Measurements from ENCODE around the gene TRPV2. TPM values are rescaled to one million over a fixed set of nuclear protein-coding genes. Genes with fewer than 3 reads are reported as not detected.

Gene TRPV2
- total and polyA plus RNA-seq, 5 donors: 5.2 to 19.6 (median 10.0) TPM

GRCh38 chr17:16467044-16467443, 51.7 kb downstream of the TRPV2 start:
- ATAC-seq (no peak), DNase-seq (no peak)
- Histone ChIP-seq H3K9me3 (ENCODE audit: control insufficient read depth, low read length) (no peaks in the 10 kb centered on the region), H3K27ac (ENCODE audit: low read length) (no peak overlapping the region), H3K27me3 (ENCODE audit: control insufficient read depth, insufficient read depth) (no peaks in the 10 kb centered on the region), H3K4me1 (ENCODE audit: control insufficient read depth, insufficient read depth, low read length) (peaks cover 10% of the 10 kb centered on the region), H3K4me3 (ENCODE audit: low read length) (no peak overlapping the region)
- WGBS: 97% methylated on average over 6 of the region's 6 CpGs
- intact Hi-C loops (cut with DNase I): loop anchor here in 1 of 4 donors (5.0 kb wide), 1 partner anchor 45 kb away; no protein-coding TSS in a partner anchor

GRCh38 chr17:16467886-16468285, 52.5 kb downstream of the TRPV2 start:
- peak in 1 of 3 donors; percentile 7 for DNase-seq
- Histone ChIP-seq H3K4me3 (ENCODE audit: low read length) (no peak overlapping the region), H3K9me3 (ENCODE audit: control insufficient read depth, low read length) (no peaks in the 10 kb centered on the region), H3K27me3 (ENCODE audit: control insufficient read depth, insufficient read depth) (no peaks in the 10 kb centered on the region), H3K4me1 (ENCODE audit: control insufficient read depth, insufficient read depth, low read length) (peaks cover 10% of the 10 kb centered on the region), H3K27ac (ENCODE audit: low read length) (no peak overlapping the region)
- WGBS: 64% methylated on average over 3 of the region's 3 CpGs
- no peak for ATAC-seq
- intact Hi-C loops (cut with DNase I): loop anchor here in 1 of 4 donors (5.0 kb wide), 1 partner anchor 44 kb away; no protein-coding TSS in a partner anchor

- no peaks in the 10 kb centered on the region for H3K9me3 ChIP-seq (ENCODE audit: control insufficient read depth, low read length)
- no peak overlapping the region for H3K4me3 ChIP-seq (ENCODE audit: low read length)
- peak in 1 of 3 donors; percentile 7 for DNase-seq
- H3K4me1 ChIP-seq (ENCODE audit: control insufficient read depth, insufficient read depth, low read length): peaks cover 7% of the 10 kb centered on the region
- 88% methylated on average over 4 of the region's 4 CpGs for WGBS
- intact Hi-C loops (cut with DNase I): loop anchor here in 1 of 4 donors (5.0 kb wide), 1 partner anchor 44 kb away; no protein-coding TSS in a partner anchor
- no peak for ATAC-seq
- H3K27ac ChIP-seq (ENCODE audit: low read length): no peak overlapping the region
- H3K27me3 ChIP-seq (ENCODE audit: control insufficient read depth, insufficient read depth): no peaks in the 10 kb centered on the region
Observed at GRCh38 chr17:16468428-16468992, 53.1 kb downstream of the TRPV2 start.

- intact Hi-C loops (cut with DNase I): no loop called here
- no peak overlapping the region for H3K27ac ChIP-seq (ENCODE audit: low read length)
- H3K9me3 ChIP-seq (ENCODE audit: control insufficient read depth, low read length): no peaks in the 10 kb centered on the region
- no peak for ATAC-seq
- H3K4me1 ChIP-seq (ENCODE audit: control insufficient read depth, insufficient read depth, low read length): peaks cover 7% of the 10 kb centered on the region
- no peaks in the 10 kb centered on the region for H3K27me3 ChIP-seq (ENCODE audit: control insufficient read depth, insufficient read depth)
- 44% methylated on average over 11 of the region's 11 CpGs for WGBS
- DNase-seq: peak in 1 of 3 donors; percentile 21
- H3K4me3 ChIP-seq (ENCODE audit: low read length): no peak overlapping the region
Observed at GRCh38 chr17:16470265-16470664, 54.9 kb downstream of the TRPV2 start.

- ATAC-seq (no peak), DNase-seq (no peak)
- Histone ChIP-seq H3K4me1 (ENCODE audit: control insufficient read depth, insufficient read depth, low read length) (peaks cover 5% of the 10 kb centered on the region), H3K4me3 (ENCODE audit: low read length) (no peak overlapping the region), H3K9me3 (ENCODE audit: control insufficient read depth, low read length) (no peaks in the 10 kb centered on the region), H3K27me3 (ENCODE audit: control insufficient read depth, insufficient read depth) (no peaks in the 10 kb centered on the region), H3K27ac (ENCODE audit: low read length) (no peak overlapping the region)
- intact Hi-C loops (cut with DNase I): no loop called here
- WGBS: 83% methylated on average over 5 of the region's 5 CpGs
Observed at GRCh38 chr17:16471295-16471694, 55.9 kb downstream of the TRPV2 start.

- Histone ChIP-seq H3K4me1 (ENCODE audit: control insufficient read depth, insufficient read depth, low read length) (peaks cover 5% of the 10 kb centered on the region), H3K27me3 (ENCODE audit: control insufficient read depth, insufficient read depth) (no peaks in the 10 kb centered on the region), H3K9me3 (ENCODE audit: control insufficient read depth, low read length) (no peaks in the 10 kb centered on the region), H3K27ac (ENCODE audit: low read length) (no peak overlapping the region), H3K4me3 (ENCODE audit: low read length) (no peak overlapping the region)
- DNase-seq: no peak
- intact Hi-C loops (cut with DNase I): no loop called here
- 62% methylated on average over 6 of the region's 6 CpGs for WGBS
- ATAC-seq: no peak
Observed at GRCh38 chr17:16472539-16472938, 57.2 kb downstream of the TRPV2 start.

GRCh38 chr17:16473044-16474011, 58.0 kb downstream of the TRPV2 start:
- 87% methylated on average over 20 of the region's 20 CpGs for WGBS
- Histone ChIP-seq H3K4me3 (ENCODE audit: low read length) (no peak overlapping the region), H3K9me3 (ENCODE audit: control insufficient read depth, low read length) (no peaks in the 10 kb centered on the region), H3K4me1 (ENCODE audit: control insufficient read depth, insufficient read depth, low read length) (peaks cover 5% of the 10 kb centered on the region), H3K27me3 (ENCODE audit: control insufficient read depth, insufficient read depth) (no peaks in the 10 kb centered on the region), H3K27ac (ENCODE audit: low read length) (no peak overlapping the region)
- ATAC-seq (no peak), DNase-seq (peak in 1 of 3 donors; percentile 60)
- intact Hi-C loops (cut with DNase I): no loop called here

GRCh38 chr17:16474012-16474725, 58.8 kb downstream of the TRPV2 start:
- Histone ChIP-seq H3K4me3 (ENCODE audit: low read length) (no peak overlapping the region), H3K27ac (ENCODE audit: low read length) (no peak overlapping the region), H3K27me3 (ENCODE audit: control insufficient read depth, insufficient read depth) (no peaks in the 10 kb centered on the region), H3K9me3 (ENCODE audit: control insufficient read depth, low read length) (no peaks in the 10 kb centered on the region), H3K4me1 (ENCODE audit: control insufficient read depth, insufficient read depth, low read length) (peaks cover 5% of the 10 kb centered on the region)
- ATAC-seq (no peak), DNase-seq (peak in 1 of 3 donors; percentile 32)
- intact Hi-C loops (cut with DNase I): no loop called here
- WGBS: 67% methylated on average over 13 of the region's 13 CpGs

GRCh38 chr17:16475179-16475704, 59.9 kb downstream of the TRPV2 start:
- 65% methylated on average over 4 of the region's 4 CpGs for WGBS
- no peak overlapping the region for H3K27ac ChIP-seq (ENCODE audit: low read length)
- no peaks in the 10 kb centered on the region for H3K27me3 ChIP-seq (ENCODE audit: control insufficient read depth, insufficient read depth)
- no peaks in the 10 kb centered on the region for H3K9me3 ChIP-seq (ENCODE audit: control insufficient read depth, low read length)
- no peaks in the 10 kb centered on the region for H3K4me1 ChIP-seq (ENCODE audit: control insufficient read depth, insufficient read depth, low read length)
- peak in 1 of 3 donors; percentile 27 for DNase-seq
- no peak for ATAC-seq
- intact Hi-C loops (cut with DNase I): no loop called here
- no peak overlapping the region for H3K4me3 ChIP-seq (ENCODE audit: low read length)

GRCh38 chr17:16477255-16477654, 61.9 kb downstream of the TRPV2 start:
- peak; percentile 60 to 78 (median 71) for DNase-seq
- Histone ChIP-seq H3K4me3 (ENCODE audit: low read length) (no peak overlapping the region), H3K9me3 (ENCODE audit: control insufficient read depth, low read length) (no peaks in the 10 kb centered on the region), H3K4me1 (ENCODE audit: control insufficient read depth, insufficient read depth, low read length) (no peaks in the 10 kb centered on the region), H3K27me3 (ENCODE audit: control insufficient read depth, insufficient read depth) (no peaks in the 10 kb centered on the region), H3K27ac (ENCODE audit: low read length) (no peak overlapping the region)
- peak; percentile 88 to 90 for ATAC-seq
- intact Hi-C loops (cut with DNase I): no loop called here
- WGBS: 44% methylated on average over 5 of the region's 5 CpGs

Data from right cardiac atrium (tissue), 5 donors.